Parathyroid adenoma (tissue), 2 donors: ENCODE measurements around the gene OR11G2.
"Not testable (repeated sequence)": the region's sequence is repeated elsewhere in the genome, so short reads cannot be mapped to it uniquely, and the experiment has no call there.

Experiments used
- H2AFZ ChIP-seq: fragments of 300-600 bp; sonication (generic); one replicate; pipeline ENCODE4 v1.7.0; 2017; ENCODE audit warnings: antibody characterized with exemption, mild to moderate bottlenecking
- H3K27ac ChIP-seq: fragments of 300-600 bp; sonication (generic); one replicate; pipeline ENCODE4 v1.7.0; 2017
- H3K27me3 ChIP-seq: fragments of 300-600 bp; sonication (generic); one replicate; pipeline ENCODE4 v1.7.0; 2017; ENCODE audit warnings: low read length; ENCODE audit not compliant: control insufficient read depth, insufficient read depth
- H3K36me3 ChIP-seq: fragments of 300-600 bp; sonication (generic); one replicate; pipeline ENCODE4 v1.7.0; 2017; ENCODE audit warnings: low read length; ENCODE audit not compliant: control insufficient read depth, insufficient read depth
- H3K4me1 ChIP-seq: fragments of 300-600 bp; sonication (generic); one replicate; pipeline ENCODE4 v1.7.0; 2017; ENCODE audit warnings: control low read depth
- H3K4me2 ChIP-seq: fragments of 300-600 bp; sonication (generic); one replicate; pipeline ENCODE4 v1.7.0; 2017; ENCODE audit warnings: low read length
- H3K4me3 ChIP-seq: fragments of 300-600 bp; sonication (generic); one replicate; pipeline ENCODE4 v1.7.0; 2017; ENCODE audit warnings: low read depth, low read length
- H3K79me2 ChIP-seq: fragments of 300-600 bp; sonication (generic); one replicate; pipeline ENCODE4 v1.7.0; 2017; ENCODE audit warnings: control low read depth
- H3K9ac ChIP-seq: fragments of 300-600 bp; sonication (generic); one replicate; pipeline ENCODE4 v1.7.0; 2017; ENCODE audit warnings: mild to moderate bottlenecking
- H3K9me3 ChIP-seq: fragments of 300-600 bp; sonication (generic); one replicate; pipeline ENCODE4 v1.7.0; 2017; ENCODE audit warnings: low read length; ENCODE audit not compliant: control insufficient read depth
- CTCF ChIP-seq: fragments of 300-600 bp; sonication (generic); IDR thresholded peaks from one replicate; pipeline ENCODE4 v1.7.0; 2017; ENCODE audit warnings: antibody characterized with exemption, mild to moderate bottlenecking
- donor health status: primary hyperparathyroidism.

Gene OR11G2

GRCh38 chr14:20215196-20215595, 24.5 kb downstream of the OR11G2 start:
- no peaks in the 10 kb centered on the region for H3K79me2 ChIP-seq
- H3K9ac ChIP-seq, result no peak overlapping the region
- no peak overlapping the region for H3K4me2 ChIP-seq
- H3K9me3 ChIP-seq, result no peaks in the 10 kb centered on the region
- H3K27me3 ChIP-seq, result no peaks in the 10 kb centered on the region
- H3K4me1 ChIP-seq, result no peaks in the 10 kb centered on the region
- no peaks in the 10 kb centered on the region for H3K36me3 ChIP-seq
- H3K4me3 ChIP-seq, result no peak overlapping the region
- no peak for TF ChIP-seq CTCF
- no peak overlapping the region for H3K27ac ChIP-seq
- no peak overlapping the region for H2AFZ ChIP-seq

GRCh38 chr14:20219033-20219432, 28.3 kb downstream of the OR11G2 start:
- no peak for TF ChIP-seq CTCF
- no peak overlapping the region for H3K4me3 ChIP-seq
- H3K9me3 ChIP-seq, result no peaks in the 10 kb centered on the region
- H3K27me3 ChIP-seq, result no peaks in the 10 kb centered on the region
- H2AFZ ChIP-seq, result no peak overlapping the region
- no peak overlapping the region for H3K4me2 ChIP-seq
- no peak overlapping the region for H3K9ac ChIP-seq
- H3K79me2 ChIP-seq, result no peaks in the 10 kb centered on the region
- H3K4me1 ChIP-seq, result no peaks in the 10 kb centered on the region
- H3K36me3 ChIP-seq, result no peaks in the 10 kb centered on the region
- H3K27ac ChIP-seq, result no peak overlapping the region

- Histone ChIP-seq H3K36me3 (no peaks in the 10 kb centered on the region), H3K4me3 (no peak within 1 kb of the TSS), H3K4me1 (no peaks in the 10 kb centered on the region), H2AFZ (no peak within 1 kb of the TSS), H3K9ac (no peak within 1 kb of the TSS), H3K4me2 (no peak within 1 kb of the TSS), H3K9me3 (no peaks in the 10 kb centered on the region), H3K27ac (no peak within 1 kb of the TSS), H3K79me2 (no peaks in the 10 kb centered on the region), H3K27me3 (no peaks in the 10 kb centered on the region)
- no peak for TF ChIP-seq CTCF
These were observed 32.7 kb downstream of the OR11G2 start, which contains the start of gene OR11H6 for GRCh38 chr14:20223410-20223809. Gene OR11H6, plus strand, starts transcription at chr14:20223710. Its CDS starts 0 bp downstream, at chr14:20223710.

- no peak within 1 kb of the TSS for H3K4me2 ChIP-seq
- no peaks in the 10 kb centered on the region for H3K9me3 ChIP-seq
- H3K9ac ChIP-seq, result no peak within 1 kb of the TSS
- H3K4me1 ChIP-seq, result no peaks in the 10 kb centered on the region
- H3K27ac ChIP-seq, result no peak within 1 kb of the TSS
- H3K4me3 ChIP-seq, result no peak within 1 kb of the TSS
- no peak for TF ChIP-seq CTCF
- no peaks in the 10 kb centered on the region for H3K36me3 ChIP-seq
- H3K79me2 ChIP-seq, result no peaks in the 10 kb centered on the region
- H3K27me3 ChIP-seq, result no peaks in the 10 kb centered on the region
- no peak within 1 kb of the TSS for H2AFZ ChIP-seq
These were observed 38.0 kb downstream of the OR11G2 start, which contains the start of gene OR11H7 for GRCh38 chr14:20228681-20229080. Gene OR11H7, plus strand, starts transcription at chr14:20228981.

GRCh38 chr14:20235415-20235814, 44.7 kb downstream of the OR11G2 start:
- not testable (repeated sequence) for H3K79me2 ChIP-seq, H3K4me2 ChIP-seq, H3K27ac ChIP-seq, H3K27me3 ChIP-seq, H3K9me3 ChIP-seq, H3K4me3 ChIP-seq, H2AFZ ChIP-seq, H3K9ac ChIP-seq, H3K4me1 ChIP-seq, H3K36me3 ChIP-seq
